Measurements from ENCODE around the gene UGP2.
"Not testable (repeated sequence)": the region's sequence is repeated elsewhere in the genome, so short reads cannot be mapped to it uniquely, and the experiment has no call there.

UGP2 gene

DNA sequence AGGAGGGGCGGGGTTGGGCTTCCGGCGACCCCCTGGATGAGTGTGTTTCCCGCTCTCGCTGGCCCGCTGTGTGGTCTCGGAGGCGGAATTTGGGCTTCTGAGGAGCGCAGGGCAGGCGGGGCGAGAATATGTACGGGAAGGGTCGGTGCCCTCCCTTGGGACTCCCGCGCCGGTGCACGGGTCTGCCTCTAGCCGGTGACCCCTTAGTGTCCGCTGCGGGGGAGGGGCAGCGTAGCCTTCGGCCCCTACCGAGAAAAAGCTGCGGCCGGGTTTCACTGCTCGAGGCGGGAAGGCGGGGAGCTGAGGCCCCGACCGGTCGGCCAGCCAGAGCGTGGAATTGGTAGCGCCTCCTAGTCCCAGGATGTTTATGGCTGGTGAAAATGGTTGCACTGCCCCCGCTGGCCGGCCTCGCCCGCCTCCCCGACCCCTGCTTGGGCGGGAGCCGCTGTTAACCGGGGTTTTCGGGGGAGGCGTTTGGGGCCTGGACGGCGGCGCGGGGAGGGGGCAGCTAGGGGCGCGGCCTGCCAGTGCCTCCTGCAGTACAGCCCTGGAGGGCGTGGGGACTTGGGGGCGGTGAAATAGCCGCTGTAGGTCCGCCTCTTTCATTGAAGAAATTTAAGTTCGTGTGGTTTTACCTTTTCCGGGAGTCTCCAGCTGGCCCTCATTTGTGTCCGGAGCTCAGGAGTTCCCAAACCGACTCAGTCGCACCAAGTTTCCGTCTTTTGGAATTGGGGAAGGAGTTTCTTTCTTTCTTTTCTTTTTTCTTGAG, at the start of gene UGP2:
UGP2 (plus strand) TSS at position 643 of the 769 bp plus-strand sequence. CDS start 290 bp downstream, outside the sequence.
- peak; percentile 88 for DNase-seq

DNA sequence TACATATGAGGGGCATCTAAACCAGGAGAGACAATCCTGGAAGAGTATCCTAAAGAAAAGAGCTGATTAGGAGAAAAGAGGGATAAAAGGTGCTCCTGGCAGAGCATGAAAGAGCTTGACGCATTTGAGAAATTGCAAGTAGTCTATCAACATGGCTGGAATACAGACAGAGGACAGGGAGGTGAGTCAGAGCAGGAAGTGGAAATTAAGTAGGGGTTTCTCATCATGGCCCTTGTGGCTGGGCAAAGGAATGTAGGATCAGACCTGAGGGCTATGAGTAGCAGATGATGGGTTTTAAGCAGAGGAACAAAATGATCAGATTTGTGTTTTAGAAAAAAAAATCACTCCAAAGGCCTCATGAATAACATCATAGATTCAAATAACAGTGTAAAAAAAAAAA, 49.2 kb upstream of the UGP2 start:
- DNase-seq: no peak

DNA sequence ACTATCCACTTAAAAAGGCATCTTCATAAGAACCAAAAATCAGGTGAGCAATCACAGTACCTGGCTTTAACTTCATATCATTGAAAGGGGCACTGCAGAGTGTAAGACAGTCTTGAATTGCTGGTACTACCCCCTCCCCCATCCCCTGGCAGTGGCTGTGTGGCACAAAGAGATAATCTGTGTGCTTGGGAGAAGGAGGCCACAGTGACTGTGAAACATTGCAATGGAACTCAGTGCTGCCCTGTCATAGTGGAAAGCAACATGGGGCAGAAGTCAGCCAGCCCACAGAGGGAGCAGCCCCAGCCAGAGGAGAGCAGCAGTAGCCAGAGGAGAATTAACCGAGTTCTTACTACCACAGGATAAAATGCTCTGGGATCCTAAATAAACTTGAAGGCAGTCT, 45.3 kb upstream of the UGP2 start:
- DNase-seq: no peak

DNA sequence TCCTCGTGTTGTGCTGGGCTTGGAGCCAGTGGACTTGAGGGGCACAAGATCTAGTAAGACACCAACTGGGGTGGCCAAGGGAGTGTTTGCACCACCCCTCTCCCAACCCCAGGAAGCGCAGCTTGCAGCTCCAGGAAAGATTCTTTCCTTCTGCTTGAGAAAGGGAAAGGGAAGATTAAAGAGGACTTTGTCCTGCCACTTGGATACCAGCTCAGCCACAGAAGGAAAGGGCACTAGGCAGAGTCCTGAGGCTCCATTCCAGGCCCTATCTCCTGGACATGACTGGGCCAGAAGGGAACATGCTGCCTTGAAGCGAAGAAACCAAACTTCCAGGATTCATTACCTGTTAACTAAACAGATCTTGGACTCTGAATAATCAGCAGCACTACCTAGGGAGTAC, 44.9 kb upstream of the UGP2 start:
- no peak for DNase-seq

DNA sequence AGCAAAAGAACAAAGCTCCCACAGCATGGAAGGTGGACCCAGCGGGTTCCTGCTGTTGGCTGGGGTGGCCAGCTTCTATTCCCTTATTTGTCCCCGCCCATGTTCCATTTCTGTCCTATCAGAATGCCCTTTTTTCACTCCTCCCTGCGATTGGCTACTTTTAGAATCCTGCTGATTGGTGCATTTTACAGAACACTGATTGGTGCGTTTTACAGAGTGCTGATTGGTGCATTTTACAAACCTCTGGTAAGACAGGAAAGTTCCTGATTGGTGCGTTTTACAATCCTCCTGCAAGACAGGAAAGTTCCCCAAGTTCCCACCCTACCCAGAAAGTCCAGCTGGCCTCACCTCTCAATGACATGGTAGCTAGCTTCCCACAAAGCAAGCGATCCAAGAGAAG, 40.2 kb upstream of the UGP2 start:
- no peak for DNase-seq

DNA sequence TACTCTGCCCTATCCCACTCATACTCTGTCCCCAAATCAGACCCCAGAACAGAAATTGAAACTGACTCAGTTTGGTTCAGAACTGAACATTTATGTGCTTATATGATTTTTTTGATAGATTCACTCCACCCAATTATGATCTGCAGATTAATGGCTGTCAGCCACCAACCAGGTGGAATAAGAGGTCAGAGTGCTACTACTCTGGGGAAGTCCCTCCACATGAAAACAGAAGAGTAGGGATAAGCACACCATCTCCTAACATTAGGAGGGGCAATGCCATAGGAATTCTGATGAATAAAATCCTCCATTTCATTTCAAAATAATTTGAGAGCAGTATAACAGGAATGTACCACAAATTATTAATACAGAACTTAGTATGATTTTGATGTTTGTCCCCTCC, 36.3 kb upstream of the UGP2 start:
- no peak for DNase-seq

DNA sequence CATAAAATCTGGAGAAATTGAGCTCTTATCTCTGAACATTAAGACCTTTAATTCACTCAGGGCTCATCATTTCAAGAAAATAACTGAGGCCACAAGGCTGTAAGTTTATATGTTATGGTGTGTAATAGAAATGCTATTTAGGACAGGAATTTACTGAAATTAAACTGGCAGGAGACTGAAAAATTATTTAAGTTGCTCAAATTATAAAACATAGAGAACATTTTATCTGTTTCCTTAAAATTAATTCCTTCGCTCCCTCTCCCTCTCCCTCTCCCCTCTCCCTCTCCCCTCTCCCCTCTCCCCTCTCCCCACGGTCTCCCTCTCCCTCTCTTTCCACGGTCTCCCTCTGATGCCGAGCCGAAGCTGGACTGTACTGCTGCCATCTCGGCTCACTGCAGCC, 33.7 kb upstream of the UGP2 start:
- not testable (repeated sequence) for DNase-seq

DNA sequence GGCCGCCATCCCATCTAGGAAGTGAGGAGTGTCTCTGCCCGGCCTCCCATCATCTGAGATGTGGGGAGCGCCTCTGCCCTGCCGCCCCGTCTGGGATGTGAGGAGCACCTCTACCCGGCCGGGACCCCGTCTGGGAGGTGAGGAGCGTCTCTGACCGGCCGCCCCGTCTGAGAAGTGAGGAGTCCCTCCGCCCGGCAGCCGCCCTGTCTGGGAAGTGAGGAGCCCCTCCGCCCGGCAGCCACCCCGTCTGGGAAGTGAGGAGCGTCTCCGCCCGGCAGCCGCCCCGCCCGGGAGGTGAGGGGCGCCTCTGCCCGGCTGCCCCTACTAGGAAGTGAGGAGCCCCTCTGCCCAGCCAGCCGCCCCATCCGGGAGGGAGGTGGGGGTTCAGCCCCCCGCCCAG, 32.8 kb upstream of the UGP2 start:
- DNase-seq: not testable (repeated sequence)

DNA sequence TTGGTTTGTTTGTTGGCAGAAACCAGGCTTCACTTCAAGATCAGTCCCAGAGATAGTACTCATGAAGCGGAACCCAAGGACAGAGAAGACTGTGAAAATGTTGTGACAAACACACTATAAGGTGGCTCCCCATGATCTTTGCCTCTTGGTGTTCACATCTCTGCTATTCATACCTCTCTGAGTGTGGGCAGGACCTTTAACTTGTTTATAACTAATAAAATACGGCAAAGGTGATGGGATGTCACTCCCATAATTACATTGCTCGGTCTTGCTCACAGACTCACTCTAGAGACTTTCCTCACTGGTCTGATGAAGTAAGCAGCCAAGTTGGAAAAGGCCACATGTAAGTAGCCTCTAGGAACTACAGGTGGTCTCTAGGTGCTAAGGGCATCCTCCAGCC, 30.6 kb upstream of the UGP2 start:
- no peak for DNase-seq

DNA sequence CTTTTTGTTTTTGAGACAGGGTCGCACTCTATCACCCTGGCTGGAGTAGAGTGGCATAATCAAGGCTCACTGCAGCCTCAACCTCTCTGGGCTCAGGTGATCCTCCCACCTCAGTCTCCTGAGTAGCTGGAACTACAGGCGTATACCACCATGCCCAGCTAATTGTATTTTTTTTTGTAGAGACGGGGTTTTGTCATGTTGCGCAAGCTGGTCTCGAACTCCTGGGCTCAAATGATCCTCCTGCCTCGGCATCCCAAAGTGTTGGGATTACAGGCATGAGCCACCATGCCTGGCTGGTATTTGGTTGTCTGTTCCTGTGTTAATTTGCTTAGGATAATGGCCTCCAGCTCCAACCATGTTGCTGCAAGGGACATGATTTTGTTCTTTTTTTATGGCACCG, 29.8 kb upstream of the UGP2 start:
- DNase-seq: not testable (repeated sequence)

DNA sequence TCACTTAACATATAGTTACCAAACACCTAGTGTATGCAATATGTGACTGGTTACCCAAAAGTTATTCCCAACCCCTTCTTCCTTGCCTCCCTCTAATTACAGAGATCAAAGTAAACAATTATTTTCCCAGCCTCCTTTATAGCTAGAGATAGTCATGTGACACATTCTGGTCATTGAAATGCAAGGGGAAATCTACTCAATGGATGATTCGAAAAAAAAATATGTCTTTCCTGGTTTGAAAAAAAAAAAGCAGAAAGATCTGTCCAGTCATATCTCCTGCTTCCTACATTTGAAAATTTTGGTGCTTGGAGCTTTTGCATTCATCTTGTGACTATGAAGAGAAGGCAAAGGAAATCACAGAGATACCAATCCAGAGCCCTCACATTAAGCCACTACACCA, 27.6 kb upstream of the UGP2 start:
- DNase-seq: no peak

DNA sequence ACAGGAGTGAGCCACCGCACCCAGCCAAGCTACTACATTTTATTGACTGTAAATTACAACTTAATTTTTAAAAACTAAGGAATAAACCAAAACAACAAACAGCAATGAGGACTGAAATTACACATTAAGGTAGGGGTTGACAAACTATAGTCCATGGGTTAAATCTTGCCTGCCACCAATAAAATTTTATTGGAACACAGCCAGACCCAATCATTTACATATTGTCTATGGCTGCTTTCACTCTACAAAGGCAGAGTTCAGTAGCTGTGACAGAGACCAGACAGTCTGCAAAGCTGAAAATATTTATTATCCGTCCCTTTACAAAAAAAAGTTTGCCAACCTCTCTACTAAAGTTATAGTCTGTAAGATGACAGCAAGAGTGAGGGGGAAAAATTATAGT, 24.3 kb upstream of the UGP2 start:
- no peak for DNase-seq

DNA sequence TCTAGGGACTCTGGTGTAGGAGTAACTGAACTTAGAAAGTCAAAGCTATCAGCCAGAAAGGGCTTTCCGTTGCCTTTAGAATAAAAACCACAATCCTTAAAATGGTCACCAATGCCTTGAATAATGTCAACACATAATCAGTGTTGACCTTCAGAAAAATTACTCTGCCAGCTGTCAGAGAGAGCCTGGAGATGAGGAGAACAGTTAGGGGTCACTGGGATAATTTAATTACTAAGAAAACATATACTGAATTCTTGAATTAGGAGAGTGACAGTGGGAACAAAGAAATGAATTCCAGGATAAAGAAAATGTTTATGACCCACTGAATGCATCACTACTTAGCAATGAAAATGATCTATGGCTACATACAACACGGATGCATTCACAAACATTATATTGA, 23.4 kb upstream of the UGP2 start:
- no peak for DNase-seq

DNA sequence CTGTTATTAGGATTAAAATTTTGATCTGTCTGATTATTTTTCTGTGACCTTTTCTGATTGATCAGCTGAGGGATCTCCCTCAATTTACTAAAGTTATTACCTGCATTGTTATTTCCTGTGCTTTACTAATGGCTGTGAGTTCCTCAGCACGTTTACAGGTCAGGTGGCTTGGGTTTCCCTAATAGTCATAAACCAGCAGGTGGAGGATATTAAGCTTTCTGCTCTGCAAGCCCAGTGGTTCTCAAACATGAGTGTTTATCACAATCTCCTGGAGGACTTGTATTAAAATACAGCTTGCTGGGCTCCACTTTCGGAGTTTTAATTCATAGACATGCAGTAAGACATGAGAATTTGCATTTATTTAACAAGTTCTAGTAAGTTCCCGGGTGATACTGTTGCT, 22.4 kb upstream of the UGP2 start:
- no peak for DNase-seq

DNA sequence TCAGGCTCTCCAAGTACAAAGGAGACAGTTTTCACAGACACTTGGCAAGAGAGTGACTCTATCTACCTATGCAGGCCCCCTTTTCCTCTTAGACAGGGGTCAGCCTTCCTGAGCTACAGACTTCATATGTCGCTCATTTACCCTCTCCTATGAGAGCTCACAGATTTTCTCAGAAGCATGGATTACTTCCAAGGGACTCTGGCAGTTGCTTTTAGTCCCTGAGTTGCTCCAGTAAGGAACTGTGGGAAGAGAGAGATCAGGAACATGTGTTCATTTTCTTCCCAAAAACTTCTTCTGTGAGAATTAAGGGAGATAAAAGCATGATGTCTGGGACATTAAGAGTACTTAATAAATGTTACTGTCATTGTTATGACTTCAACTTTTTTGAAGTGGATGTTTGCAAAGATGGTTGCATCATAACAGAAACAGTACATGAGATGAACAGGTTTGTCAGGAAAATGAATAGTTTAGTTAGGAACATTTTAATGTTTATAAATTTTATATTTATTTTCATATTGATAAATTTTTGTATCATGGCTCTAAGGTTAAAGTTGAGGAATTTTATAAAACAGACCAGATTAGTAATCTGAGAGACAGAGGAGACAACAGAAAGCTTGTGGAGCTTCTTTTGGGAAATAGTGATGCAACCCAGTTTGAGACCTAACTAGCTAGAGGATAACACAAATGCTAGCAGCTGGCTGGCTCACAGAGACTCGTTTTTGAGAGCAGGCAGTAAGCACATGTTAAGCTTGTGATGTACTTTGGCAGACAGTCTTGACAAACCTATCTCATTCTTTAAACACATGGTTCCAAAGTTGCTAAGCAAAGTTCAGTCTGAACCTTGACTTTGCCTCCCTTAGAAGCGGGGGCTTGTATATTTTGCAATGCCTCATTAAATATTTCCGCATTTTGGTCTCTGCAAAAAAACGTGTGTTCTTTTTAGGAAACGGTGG, 21.7 kb upstream of the UGP2 start:
- DNase-seq: no peak

DNA sequence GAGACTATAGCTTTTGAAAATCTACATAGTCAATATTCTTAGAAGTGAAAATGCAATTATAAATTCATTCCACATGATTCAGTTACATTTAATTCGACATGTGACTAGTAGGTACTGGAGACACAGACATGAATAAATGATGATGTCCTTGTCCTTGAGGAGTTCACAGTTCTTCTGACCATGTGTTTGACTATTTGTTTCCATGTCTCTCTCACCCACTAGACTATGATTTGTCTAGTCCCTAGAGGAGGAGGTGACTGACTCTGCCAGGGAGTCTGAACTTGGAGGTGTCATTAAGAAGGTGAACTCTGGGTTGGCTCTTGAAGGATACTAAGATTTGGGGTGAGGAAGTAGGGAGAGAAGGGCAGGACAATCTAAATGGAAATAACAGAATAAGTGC, 20.7 kb upstream of the UGP2 start:
- DNase-seq: no peak

DNA sequence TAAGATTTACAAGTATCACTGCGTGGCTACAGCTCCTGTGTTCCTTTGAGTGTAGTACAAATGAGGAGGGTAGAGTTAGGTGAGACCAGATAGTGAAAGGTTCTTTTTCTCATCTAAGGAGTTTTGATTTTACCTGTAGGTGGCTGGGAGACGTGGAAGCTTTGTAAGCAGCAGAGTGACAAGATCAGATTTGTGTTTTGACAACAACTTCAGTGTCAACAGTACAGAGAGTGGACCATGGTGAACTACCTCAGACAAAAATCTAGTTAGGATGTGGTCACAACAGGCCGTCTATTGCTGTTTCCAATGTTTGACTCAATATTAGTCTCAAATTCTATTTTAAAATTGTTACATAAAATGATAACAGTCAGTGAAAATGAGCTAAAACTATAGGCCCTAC, 20.3 kb upstream of the UGP2 start:
- no peak for DNase-seq

DNA sequence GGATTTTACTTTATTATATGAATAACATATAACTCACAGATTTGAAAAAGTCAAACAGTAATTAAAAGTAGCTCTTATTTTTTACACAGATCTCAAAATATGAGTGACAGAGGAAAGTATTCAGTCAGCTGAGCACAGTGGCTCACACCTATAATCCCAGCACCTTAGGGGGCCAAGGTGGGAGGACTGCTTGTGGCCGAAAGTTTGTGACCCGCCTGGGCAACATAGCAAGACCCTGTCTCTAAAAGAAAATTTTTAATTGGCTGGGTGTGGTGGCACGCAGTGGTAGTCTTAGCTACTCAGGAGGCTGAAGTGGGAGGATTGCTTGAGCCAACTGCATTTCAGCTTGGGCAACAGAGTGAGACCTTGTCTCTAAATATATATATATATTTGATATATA, 19.2 kb upstream of the UGP2 start:
- DNase-seq: no peak

DNA sequence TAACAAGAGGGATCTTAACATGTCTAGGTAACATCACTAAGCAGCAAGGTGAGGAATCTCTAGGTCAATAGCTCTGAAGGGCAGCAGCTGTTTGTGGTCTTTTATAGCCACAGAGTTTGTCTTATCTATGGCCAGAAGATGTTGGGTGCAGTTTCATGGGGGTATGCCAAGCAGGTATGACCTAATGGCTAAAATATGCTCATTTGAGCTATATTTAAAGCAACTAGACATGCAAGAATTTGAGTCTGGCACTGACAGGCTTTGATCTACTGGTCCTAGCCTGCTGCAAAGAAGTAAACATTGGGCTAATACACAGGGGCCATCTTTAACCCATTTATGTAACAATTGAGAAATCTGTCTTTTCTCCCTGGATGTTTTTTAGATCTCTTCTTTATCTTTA, 13.9 kb upstream of the UGP2 start:
- DNase-seq: no peak

DNA sequence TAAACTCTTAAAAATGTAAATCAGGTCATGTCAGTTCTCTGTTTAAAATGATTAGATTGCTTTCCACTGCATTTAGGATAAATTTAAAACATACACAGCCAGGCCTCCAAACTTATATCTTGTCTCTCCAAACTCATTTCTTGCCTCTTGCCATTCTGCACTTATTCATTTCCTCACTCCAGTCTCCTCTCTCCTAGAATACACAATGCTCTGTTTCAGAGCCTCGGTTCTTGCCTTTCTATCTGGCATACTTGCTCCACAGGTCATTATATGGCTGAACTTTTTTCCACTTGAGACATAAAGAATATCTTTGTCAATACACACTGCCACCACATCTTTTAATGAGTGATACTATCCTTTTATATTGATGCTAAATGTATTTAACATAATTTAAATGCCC, 10.5 kb upstream of the UGP2 start:
- no peak for DNase-seq

DNA sequence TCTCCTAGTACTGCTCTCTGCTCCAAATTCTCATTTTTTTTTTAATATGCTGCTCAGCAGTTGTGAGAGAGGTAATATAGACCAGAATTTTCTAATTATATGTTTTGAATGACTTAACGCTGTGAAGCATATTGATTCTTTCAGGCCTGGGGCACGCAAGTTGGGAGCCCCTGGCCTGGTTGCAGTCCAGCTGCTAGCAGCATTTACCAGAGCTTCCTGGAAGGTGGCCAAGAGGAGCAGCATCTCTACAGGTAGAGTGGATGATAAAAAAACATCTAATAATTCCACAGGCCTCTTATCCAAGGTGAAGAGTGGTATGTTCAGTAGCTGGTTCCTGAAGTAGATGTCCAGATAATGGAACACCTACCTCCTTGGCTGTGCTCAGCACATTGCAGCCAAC, 7.3 kb upstream of the UGP2 start:
- DNase-seq: peak; percentile 82

DNA sequence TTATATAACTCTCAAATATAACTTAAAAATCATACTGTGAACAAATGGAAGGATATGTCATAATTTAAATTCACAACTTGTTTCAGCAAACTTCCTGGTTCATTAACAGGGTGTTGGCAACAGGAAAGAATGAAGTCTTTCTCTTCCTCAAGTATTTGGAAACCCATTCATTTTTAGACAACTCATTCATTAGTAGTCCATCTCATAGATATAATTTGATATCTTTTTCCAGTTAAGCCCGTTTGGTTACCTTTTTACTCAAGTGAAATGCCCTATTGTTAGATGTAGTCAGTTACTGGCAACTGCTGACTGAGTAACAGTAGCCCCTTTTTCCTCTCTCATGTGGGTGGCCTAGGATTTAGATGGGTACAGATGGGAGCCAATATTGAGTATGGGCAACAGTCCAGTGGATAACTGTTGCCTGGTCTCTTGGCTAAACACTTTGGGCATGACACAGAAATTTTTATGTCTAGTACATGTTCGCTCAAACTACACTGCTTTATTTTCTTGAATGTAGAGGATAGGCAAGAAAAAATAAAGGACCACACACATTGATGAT, 4.6 kb upstream of the UGP2 start:
- DNase-seq: no peak

DNA sequence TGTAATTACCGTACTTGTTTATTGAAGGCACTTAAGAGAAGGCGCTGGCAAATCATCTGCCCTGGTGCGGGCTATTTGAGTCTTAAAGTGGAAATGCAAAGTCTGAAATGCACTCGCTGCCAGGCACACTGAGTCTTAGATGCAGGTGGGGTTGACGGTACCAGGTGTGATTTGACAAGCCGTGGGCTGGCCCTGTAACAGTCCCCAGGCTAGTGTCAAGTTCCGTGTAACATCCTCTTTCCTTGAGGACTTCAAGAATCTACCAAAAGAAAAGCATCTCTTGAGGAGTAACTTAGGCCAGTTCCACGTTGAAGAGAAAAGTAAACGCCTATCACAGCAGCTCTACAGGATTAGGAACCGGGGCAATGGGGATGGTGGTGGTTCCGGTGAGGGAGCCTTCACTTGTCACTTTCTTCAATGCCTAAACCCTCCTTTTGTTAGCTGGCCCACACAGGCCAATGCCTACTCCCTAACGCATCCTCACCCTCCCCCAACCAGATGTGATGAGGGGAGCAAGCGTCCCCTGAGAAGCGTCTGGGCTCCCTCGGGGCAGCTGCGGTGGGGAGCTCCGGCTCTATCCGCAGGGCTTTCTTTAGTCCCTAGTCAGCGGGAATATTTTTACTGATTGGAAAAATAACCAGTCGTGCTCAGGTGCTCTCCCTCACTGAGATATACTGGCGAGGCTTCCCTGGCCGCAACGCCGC, 1.5 kb upstream of the UGP2 start:
- DNase-seq: peak; percentile 61
